ENCODE measurements around the gene SLC5A10. TPM values are rescaled to one million over a fixed set of nuclear protein-coding genes. Genes with fewer than 3 reads are reported as not detected.
A peak's percentile ranks its signal among the peaks of the same experiment; 100 is the strongest.

Gene SLC5A10
- total and polyA plus RNA-seq, 10 donors, result 0.17 to 2.1 (median 1.5) TPM; not detected in 5

DNA sequence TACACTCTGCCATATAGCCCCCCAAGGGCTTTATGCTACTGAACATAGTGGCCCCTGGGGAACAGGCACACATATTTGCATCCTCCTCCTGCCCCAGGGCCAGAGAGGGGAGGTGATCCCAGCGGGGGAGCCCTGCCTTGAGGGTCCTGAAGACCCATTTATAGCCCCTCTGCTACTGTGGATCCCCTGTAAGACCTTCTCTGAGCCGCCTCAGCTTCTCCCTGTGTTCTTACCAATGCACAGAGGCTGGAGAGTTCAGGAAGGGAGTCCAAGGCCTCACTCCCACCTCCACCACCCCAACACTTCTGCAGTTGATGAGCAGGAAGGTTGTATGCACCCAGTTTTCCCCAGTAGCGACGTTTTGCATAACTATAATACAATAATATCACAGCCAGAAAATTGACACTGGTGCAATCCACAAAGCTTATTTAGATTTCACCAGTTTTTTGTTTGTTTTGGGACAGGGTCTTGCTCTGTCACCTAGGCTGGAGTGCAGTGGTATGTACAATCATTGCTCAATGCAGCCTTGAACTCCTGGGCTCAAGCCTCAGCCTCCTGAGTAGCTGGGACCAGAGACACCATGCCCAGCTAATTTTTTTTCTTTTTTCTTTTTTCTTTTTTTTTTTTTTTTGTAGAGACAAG lies 53.9 kb downstream of the SLC5A10 start:
- H3K27me3 ChIP-seq (replicated peaks in 1 of 7), result peaks cover 0 to 15% (median 0%) of the 10 kb centered on the region in 7 donors
- intact Hi-C loops (cut with DNase I; ENCODE audit: low total_unique reads), result no loop called here
- no peaks in the 10 kb centered on the region for H3K36me3 ChIP-seq
- H3K27ac ChIP-seq, result peak overlapping the region in 1 of 8 donors; percentile 36
- no peak overlapping the region for H3K4me3 ChIP-seq
- peaks cover 9 to 45% (median 31%) of the 10 kb centered on the region in 6 donors for H3K4me1 ChIP-seq
- no peak for DNase-seq
- WGBS, 5 donors, result 78 to 93% (median 83%) methylated on average over 3 to 4 of the region's 4 CpGs
- TF ChIP-seq, protein P1, sequence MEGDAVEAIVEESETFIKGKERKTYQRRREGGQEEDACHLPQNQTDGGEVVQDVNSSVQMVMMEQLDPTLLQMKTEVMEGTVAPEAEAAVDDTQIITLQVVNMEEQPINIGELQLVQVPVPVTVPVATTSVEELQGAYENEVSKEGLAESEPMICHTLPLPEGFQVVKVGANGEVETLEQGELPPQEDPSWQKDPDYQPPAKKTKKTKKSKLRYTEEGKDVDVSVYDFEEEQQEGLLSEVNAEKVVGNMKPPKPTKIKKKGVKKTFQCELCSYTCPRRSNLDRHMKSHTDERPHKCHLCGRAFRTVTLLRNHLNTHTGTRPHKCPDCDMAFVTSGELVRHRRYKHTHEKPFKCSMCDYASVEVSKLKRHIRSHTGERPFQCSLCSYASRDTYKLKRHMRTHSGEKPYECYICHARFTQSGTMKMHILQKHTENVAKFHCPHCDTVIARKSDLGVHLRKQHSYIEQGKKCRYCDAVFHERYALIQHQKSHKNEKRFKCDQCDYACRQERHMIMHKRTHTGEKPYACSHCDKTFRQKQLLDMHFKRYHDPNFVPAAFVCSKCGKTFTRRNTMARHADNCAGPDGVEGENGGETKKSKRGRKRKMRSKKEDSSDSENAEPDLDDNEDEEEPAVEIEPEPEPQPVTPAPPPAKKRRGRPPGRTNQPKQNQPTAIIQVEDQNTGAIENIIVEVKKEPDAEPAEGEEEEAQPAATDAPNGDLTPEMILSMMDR (IDR thresholded peaks at IDR 0.05 in 8 of 11, conservative IDR thresholded peaks at IDR 0.05 in 3 of 11), result no peak
- TF ChIP-seq POLR2AphosphoS5 (IDR thresholded peaks at IDR 0.05) (no peak), POLR2A (IDR thresholded peaks at IDR 0.05) (no peak)
- no peaks in the 10 kb centered on the region for H3K9me3 ChIP-seq

DNA sequence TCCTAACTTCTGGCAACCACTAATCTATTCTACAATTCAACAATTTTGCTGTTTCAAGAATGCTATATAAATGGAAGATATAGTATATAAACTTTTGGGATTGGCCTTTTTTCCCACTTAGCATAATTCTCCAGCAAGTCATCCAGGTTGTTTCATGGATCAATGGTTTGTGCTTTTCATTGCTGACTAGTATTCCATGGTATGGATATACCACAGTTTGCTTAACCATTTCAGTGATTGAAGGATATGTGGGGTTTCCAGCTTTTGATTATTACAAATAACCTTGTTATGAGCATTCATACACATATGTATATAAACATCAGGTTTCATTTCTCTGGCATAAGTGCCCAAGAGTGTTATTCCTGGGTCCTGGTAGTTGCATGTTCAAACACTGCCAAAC lies 54.7 kb downstream of the SLC5A10 start:
- H3K4me1 ChIP-seq, result peaks cover 9 to 37% (median 28%) of the 10 kb centered on the region in 6 donors
- H3K36me3 ChIP-seq, result no peaks in the 10 kb centered on the region
- no peaks in the 10 kb centered on the region for H3K9me3 ChIP-seq
- intact Hi-C loops (cut with DNase I; ENCODE audit: low total_unique reads), result no loop called here
- DNase-seq, result no peak
- peaks cover 0 to 15% (median 0%) of the 10 kb centered on the region in 7 donors for H3K27me3 ChIP-seq (replicated peaks in 1 of 7)
- H3K4me3 ChIP-seq, result no peak overlapping the region
- TF ChIP-seq POLR2AphosphoS5 (IDR thresholded peaks at IDR 0.05) (no peak), POLR2A (IDR thresholded peaks at IDR 0.05) (no peak)
- TF ChIP-seq, protein P1 (IDR thresholded peaks at IDR 0.05 in 8 of 11, conservative IDR thresholded peaks at IDR 0.05 in 3 of 11), result no peak
- no peak overlapping the region for H3K27ac ChIP-seq

DNA sequence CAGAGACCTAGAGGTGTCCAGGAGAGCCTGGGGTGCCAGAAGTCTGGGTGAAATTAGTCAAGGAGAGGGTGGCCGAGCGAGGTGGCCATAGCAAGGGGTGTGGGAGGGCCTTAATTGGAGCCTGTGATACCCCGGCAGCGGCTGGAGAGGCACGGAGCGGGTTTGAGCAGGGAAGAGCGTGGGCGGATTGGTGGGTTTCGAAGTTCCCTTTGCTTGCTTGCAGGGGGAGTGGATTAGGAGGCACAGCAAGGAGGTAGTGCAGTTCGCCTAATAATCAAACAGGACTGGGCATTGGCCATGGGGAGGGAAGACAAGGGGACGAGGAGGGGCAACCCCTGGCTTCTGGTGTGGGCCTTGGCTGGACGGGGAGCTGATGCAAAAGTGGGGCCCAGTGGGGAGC lies 58.0 kb downstream of the SLC5A10 start:
- intact Hi-C loops (cut with DNase I; ENCODE audit: low total_unique reads), result loop anchor here (10.0 kb wide), 1 partner anchor 65 kb away; no protein-coding TSS in a partner anchor
- no peaks in the 10 kb centered on the region for H3K9me3 ChIP-seq
- H3K36me3 ChIP-seq, result no peaks in the 10 kb centered on the region
- peaks cover 0 to 6% (median 3%) of the 10 kb centered on the region in 6 donors for H3K4me1 ChIP-seq
- no peak for TF ChIP-seq POLR2A (IDR thresholded peaks at IDR 0.05)
- TF ChIP-seq, protein P1 (IDR thresholded peaks at IDR 0.05 in 8 of 11, conservative IDR thresholded peaks at IDR 0.05 in 3 of 11), result no peak
- TF ChIP-seq POLR2AphosphoS5 (IDR thresholded peaks at IDR 0.05), result no peak
- 83 to 97% (median 95%) methylated on average over 12 of the region's 12 CpGs for WGBS, 5 donors
- H3K4me3 ChIP-seq, result no peak overlapping the region
- H3K27me3 ChIP-seq (replicated peaks in 1 of 7), result no peaks in the 10 kb centered on the region
- DNase-seq, result no peak
- H3K27ac ChIP-seq, result no peak overlapping the region

DNA sequence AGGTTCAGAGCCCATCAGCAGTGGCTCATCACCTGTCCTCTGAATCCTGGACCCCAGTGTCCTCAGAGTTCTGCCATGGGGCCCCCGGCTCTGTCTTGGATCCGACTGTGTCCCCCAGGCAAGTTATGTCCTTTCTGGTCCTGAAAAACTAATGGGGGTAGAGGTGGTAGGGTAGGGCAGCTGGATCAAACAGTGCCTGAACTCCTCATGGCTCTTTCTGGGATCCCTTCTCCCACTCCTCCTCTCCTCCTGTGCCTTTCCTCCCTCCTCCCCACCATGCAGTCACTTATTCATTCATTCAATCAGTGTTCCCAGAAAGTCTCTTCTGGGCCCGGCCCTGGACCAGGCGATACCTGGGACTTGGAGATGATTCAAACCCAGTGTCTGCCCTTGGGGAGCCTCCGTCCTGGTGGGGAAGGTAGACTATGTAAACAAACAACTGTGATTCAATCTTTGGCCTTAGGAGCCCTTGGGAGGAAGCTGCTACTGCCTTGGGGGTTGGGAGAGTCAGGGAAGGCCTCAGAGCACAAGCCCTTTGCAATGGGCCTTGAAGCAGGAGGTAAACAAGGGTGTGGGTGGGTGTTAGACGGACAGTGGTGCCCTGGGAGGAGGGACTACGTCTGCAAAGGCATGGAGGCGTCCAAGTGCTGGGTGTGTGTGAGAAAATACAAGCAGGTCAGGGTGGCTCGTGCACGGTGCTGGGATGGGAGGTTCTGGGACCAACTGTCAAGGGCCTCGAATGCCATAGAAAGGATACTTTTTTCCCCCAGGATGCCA lies 59.0 kb downstream of the SLC5A10 start:
- intact Hi-C loops (cut with DNase I; ENCODE audit: low total_unique reads), result loop anchor here (10.0 kb wide), 1 partner anchor 66 kb away; no protein-coding TSS in a partner anchor
- Histone ChIP-seq H3K4me3 (no peak overlapping the region), H3K4me1 (no peaks in the 10 kb centered on the region), H3K9me3 (no peaks in the 10 kb centered on the region), H3K27me3 (replicated peaks in 1 of 7) (peaks cover 0 to 5% (median 0%) of the 10 kb centered on the region in 7 donors), H3K27ac (no peak overlapping the region), H3K36me3 (no peaks in the 10 kb centered on the region)
- TF ChIP-seq, protein P1 (IDR thresholded peaks at IDR 0.05 in 8 of 11, conservative IDR thresholded peaks at IDR 0.05 in 3 of 11), result no peak
- no peak for TF ChIP-seq POLR2AphosphoS5 (IDR thresholded peaks at IDR 0.05)
- no peak for TF ChIP-seq POLR2A (IDR thresholded peaks at IDR 0.05)
- WGBS, 5 donors, result 63 to 74% (median 71%) methylated on average over 11 of the region's 11 CpGs
- DNase-seq, result peak; percentile 33
